ENCODE results near the gene PDSS2.
A peak's percentile ranks its signal among the peaks of the same experiment; 100 is the strongest.

The PDSS2 gene

DNA sequence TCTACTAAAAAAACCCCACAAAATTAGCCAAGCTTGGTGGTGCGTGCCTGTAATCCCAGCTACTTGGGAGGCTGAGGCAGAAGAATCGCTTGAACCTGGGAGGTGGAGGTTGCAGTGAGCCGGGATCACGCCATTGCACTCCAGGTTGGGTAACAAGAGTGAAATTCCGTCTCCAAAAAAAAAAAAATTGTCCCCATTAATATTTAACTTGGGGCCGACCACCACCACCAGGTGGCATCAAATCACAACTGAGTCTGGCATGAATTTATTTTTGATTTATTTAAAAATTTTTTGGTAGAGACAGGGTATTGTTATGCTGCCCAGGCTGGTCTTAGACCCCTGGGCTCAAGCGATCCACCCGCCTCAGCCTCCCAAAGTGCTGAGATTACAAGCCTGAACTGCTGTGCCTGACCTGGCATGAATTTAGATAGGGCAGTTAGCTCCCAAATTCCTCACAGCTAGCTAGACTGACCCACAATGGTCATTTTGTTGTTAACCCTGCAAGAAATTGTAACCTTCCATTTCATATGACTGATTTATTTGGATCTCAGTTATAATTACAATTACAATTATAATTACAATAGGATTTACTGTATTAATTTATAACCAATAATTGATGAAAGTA, 326.9 kb downstream of the PDSS2 start:
- peaks cover 7 to 14% (median 10%) of the 10 kb centered on the region in 10 experiments for H3K4me1 ChIP-seq
- no peak for TF ChIP-seq Cebpa-rat (IDR thresholded peaks at IDR 0.05)
- H3K4me2 ChIP-seq, result no peak overlapping the region
- no peak overlapping the region for H3K27ac ChIP-seq
- no peaks in the 10 kb centered on the region for H3K9me3 ChIP-seq (replicated peaks in 1 of 11)
- no peak overlapping the region for H3K9ac ChIP-seq
- no peak overlapping the region for H3K4me3 ChIP-seq
- H3K27me3 ChIP-seq, result no peaks in the 10 kb centered on the region
- H4K20me1 ChIP-seq, result no peaks in the 10 kb centered on the region
- H3K36me3 ChIP-seq, result no peaks in the 10 kb centered on the region

- H3K9ac ChIP-seq, result no peak overlapping the region
- H3K27me3 ChIP-seq, result no peaks in the 10 kb centered on the region
- H4K20me1 ChIP-seq, result no peaks in the 10 kb centered on the region
- TF ChIP-seq Cebpa-rat (IDR thresholded peaks at IDR 0.05), result no peak
- no peak overlapping the region for H3K4me3 ChIP-seq
- no peaks in the 10 kb centered on the region for H3K9me3 ChIP-seq (replicated peaks in 1 of 11)
- H3K4me2 ChIP-seq, result peak overlapping the region; percentile 15 to 53 (median 39); a peak in 19 of 22 replicates
- H3K36me3 ChIP-seq, result no peaks in the 10 kb centered on the region
- H3K4me1 ChIP-seq, result peaks cover 7 to 14% (median 10%) of the 10 kb centered on the region in 10 experiments
- no peak overlapping the region for H3K27ac ChIP-seq
Measured at GRCh38 chr6:107129370-107129925, 329.9 kb downstream of the PDSS2 start.

DNA sequence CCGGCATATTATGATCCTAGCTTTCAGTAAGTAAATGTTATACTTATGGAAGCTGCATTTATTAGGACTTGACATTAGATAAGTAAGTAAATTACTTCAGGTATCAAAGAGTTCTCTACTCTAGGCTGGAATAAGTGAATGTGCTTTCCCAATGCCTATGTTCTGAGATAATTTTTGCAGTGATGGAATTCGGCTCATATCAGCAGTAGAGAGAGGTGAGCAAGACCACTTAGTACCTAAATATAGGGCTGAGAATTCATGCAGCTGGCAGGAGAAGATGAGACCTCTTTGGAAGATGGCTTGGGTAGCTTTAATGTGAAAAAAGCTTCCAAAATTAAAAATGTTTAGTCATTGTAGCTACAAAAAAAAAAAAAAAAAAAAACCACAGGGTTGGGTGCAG, 330.8 kb downstream of the PDSS2 start:
- no peaks in the 10 kb centered on the region for H3K27me3 ChIP-seq
- no peaks in the 10 kb centered on the region for H3K9me3 ChIP-seq (replicated peaks in 1 of 11)
- no peak overlapping the region for H3K4me3 ChIP-seq
- H3K9ac ChIP-seq, result no peak overlapping the region
- TF ChIP-seq Cebpa-rat (IDR thresholded peaks at IDR 0.05), result no peak
- no peaks in the 10 kb centered on the region for H4K20me1 ChIP-seq
- H3K4me1 ChIP-seq, result peaks cover 7 to 14% (median 10%) of the 10 kb centered on the region in 10 experiments
- no peak overlapping the region for H3K27ac ChIP-seq
- H3K4me2 ChIP-seq, result peak overlapping the region in 3 of 11 experiments; percentile 39 to 43 (median 41); a peak in 3 of 22 replicates
- H3K36me3 ChIP-seq, result no peaks in the 10 kb centered on the region

DNA sequence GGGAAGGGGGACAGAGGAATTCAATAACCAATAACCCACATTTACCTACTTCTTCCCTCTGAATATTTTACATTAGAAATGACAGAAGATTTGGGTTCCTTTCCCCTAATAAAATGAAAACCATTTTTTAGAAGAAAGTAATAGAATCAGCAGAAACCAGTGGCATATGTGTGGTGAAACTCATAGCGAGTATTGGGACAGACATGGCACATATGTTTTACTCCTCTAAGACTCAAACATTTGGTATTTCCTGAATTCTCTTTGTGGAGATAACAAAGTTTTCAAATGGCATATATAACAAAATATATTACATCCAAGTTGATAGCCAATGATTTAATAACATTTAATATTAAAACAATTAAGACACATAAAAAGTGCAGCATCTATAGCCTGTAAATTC, 331.2 kb downstream of the PDSS2 start:
- Histone ChIP-seq H3K9me3 (replicated peaks in 1 of 11) (no peaks in the 10 kb centered on the region), H3K27ac (no peak overlapping the region), H3K36me3 (no peaks in the 10 kb centered on the region), H4K20me1 (no peaks in the 10 kb centered on the region), H3K4me3 (no peak overlapping the region), H3K9ac (no peak overlapping the region), H3K4me2 (no peak overlapping the region), H3K27me3 (no peaks in the 10 kb centered on the region), H3K4me1 (peaks cover 7 to 14% (median 10%) of the 10 kb centered on the region in 10 experiments)
- no peak for TF ChIP-seq Cebpa-rat (IDR thresholded peaks at IDR 0.05)

DNA sequence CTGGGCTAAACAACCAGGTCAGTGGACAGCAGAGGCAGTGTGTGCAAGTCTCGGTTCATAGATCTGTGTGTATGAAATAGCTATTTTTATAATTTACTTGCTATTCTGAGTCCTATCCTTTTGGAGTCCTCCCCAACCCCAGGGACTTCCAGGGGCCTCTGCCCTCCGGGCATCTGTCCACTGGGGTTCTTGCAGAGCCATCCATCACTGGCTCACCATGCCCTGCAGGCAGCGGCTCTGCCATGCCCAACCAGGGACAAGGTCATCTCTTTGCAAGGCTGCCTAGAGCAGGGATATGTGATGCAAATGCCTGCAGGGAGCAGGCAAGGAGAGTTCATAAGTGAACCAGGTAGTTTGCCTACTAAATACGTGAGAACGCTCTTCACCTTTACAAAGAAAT, 333.6 kb downstream of the PDSS2 start:
- Histone ChIP-seq H3K4me2 (no peak overlapping the region), H3K4me3 (no peak overlapping the region), H3K27me3 (no peaks in the 10 kb centered on the region), H3K27ac (no peak overlapping the region), H3K9me3 (replicated peaks in 1 of 11) (no peaks in the 10 kb centered on the region), H3K4me1 (peaks cover 7 to 14% (median 10%) of the 10 kb centered on the region in 10 experiments), H4K20me1 (no peaks in the 10 kb centered on the region), H3K36me3 (no peaks in the 10 kb centered on the region), H3K9ac (no peak overlapping the region)
- TF ChIP-seq Cebpa-rat (IDR thresholded peaks at IDR 0.05), result no peak

GRCh38 chr6:107124934-107125348, 334.4 kb downstream of the PDSS2 start:
- Histone ChIP-seq H3K4me1 (peaks cover 7 to 14% (median 10%) of the 10 kb centered on the region in 10 experiments), H3K36me3 (no peaks in the 10 kb centered on the region), H3K9me3 (replicated peaks in 1 of 11) (no peaks in the 10 kb centered on the region), H4K20me1 (no peaks in the 10 kb centered on the region), H3K9ac (no peak overlapping the region), H3K27me3 (no peaks in the 10 kb centered on the region), H3K27ac (no peak overlapping the region), H3K4me2 (no peak overlapping the region), H3K4me3 (no peak overlapping the region)
- no peak for TF ChIP-seq Cebpa-rat (IDR thresholded peaks at IDR 0.05)

DNA sequence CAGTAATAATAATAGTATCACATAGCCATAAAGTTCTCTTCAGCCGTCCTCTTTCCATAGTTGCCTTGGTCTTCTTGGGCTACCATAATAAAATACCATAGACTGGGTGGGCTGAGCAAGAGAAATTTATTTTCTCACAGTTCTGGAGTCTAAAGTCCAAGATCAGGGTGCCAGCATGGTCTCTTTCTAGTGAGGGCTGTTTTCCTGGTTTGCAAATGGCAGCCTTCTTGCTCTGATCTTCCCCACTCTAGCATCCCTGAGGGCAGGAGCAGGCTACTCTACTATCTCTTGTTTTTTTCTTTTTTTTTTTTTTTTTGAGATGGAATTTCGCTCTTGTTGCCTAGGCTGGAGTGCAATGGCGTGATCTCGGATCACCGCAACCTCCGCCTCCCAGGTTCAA, 335.9 kb downstream of the PDSS2 start:
- no peak overlapping the region for H3K9ac ChIP-seq
- no peak overlapping the region for H3K27ac ChIP-seq
- no peaks in the 10 kb centered on the region for H3K27me3 ChIP-seq
- no peaks in the 10 kb centered on the region for H3K9me3 ChIP-seq (replicated peaks in 1 of 11)
- no peak overlapping the region for H3K4me2 ChIP-seq
- H3K36me3 ChIP-seq, result no peaks in the 10 kb centered on the region
- H4K20me1 ChIP-seq, result no peaks in the 10 kb centered on the region
- TF ChIP-seq Cebpa-rat (IDR thresholded peaks at IDR 0.05), result no peak
- H3K4me3 ChIP-seq, result no peak overlapping the region
- peaks cover 0 to 12% (median 10%) of the 10 kb centered on the region in 10 experiments; a peak in 16 of 20 replicates for H3K4me1 ChIP-seq

GRCh38 chr6:107122748-107123147, 336.6 kb downstream of the PDSS2 start:
- no peak for TF ChIP-seq Cebpa-rat (IDR thresholded peaks at IDR 0.05)
- H3K9me3 ChIP-seq (replicated peaks in 1 of 11), result no peaks in the 10 kb centered on the region
- H3K36me3 ChIP-seq, result no peaks in the 10 kb centered on the region
- H3K4me1 ChIP-seq, result peaks cover 0 to 19% (median 14%) of the 10 kb centered on the region in 10 experiments; a peak in 16 of 20 replicates
- H3K4me2 ChIP-seq, result no peak overlapping the region
- H3K9ac ChIP-seq, result no peak overlapping the region
- no peaks in the 10 kb centered on the region for H3K27me3 ChIP-seq
- no peak overlapping the region for H3K4me3 ChIP-seq
- H3K27ac ChIP-seq, result no peak overlapping the region
- no peaks in the 10 kb centered on the region for H4K20me1 ChIP-seq

GRCh38 chr6:107121964-107122495, 337.3 kb downstream of the PDSS2 start:
- Histone ChIP-seq H3K4me3 (no peak overlapping the region), H4K20me1 (no peaks in the 10 kb centered on the region), H3K27ac (no peak overlapping the region), H3K36me3 (no peaks in the 10 kb centered on the region), H3K4me2 (no peak overlapping the region), H3K27me3 (no peaks in the 10 kb centered on the region), H3K4me1 (peaks cover under 1 to 27% (median 21%) of the 10 kb centered on the region in 10 experiments; a peak in 18 of 20 replicates), H3K9ac (no peak overlapping the region), H3K9me3 (replicated peaks in 1 of 11) (no peaks in the 10 kb centered on the region)
- no peak for TF ChIP-seq Cebpa-rat (IDR thresholded peaks at IDR 0.05)

- no peak overlapping the region for H3K27ac ChIP-seq
- H3K27me3 ChIP-seq, result no peaks in the 10 kb centered on the region
- H3K9me3 ChIP-seq (replicated peaks in 1 of 11), result no peaks in the 10 kb centered on the region
- no peaks in the 10 kb centered on the region for H4K20me1 ChIP-seq
- H3K4me2 ChIP-seq, result no peak overlapping the region
- no peaks in the 10 kb centered on the region for H3K36me3 ChIP-seq
- no peak for TF ChIP-seq Cebpa-rat (IDR thresholded peaks at IDR 0.05)
- peaks cover 8 to 34% (median 28%) of the 10 kb centered on the region in 10 experiments; a peak in 19 of 20 replicates for H3K4me1 ChIP-seq
- H3K9ac ChIP-seq, result no peak overlapping the region
- H3K4me3 ChIP-seq, result no peak overlapping the region
Measured at GRCh38 chr6:107121266-107121665, 338.1 kb downstream of the PDSS2 start.
